GM03348 (cell line): ENCODE measurements around the gene PKDREJ.

ENCODE experiments used
- DNase-seq: peaks from one replicate; pipeline ENCODE4 v3.0.0; 2012; ENCODE audit warnings: low spot score

Gene PKDREJ

GRCh38 chr22:46239261-46240048, 23.7 kb downstream of the PKDREJ start:
- DNase-seq, result no peak

GRCh38 chr22:46238541-46238940, 24.6 kb downstream of the PKDREJ start:
- no peak for DNase-seq

- DNase-seq, result no peak
Measured at GRCh38 chr22:46237453-46238124, 25.6 kb downstream of the PKDREJ start.

GRCh38 chr22:46234969-46235368, 28.2 kb downstream of the PKDREJ start:
- DNase-seq, result no peak

DNA sequence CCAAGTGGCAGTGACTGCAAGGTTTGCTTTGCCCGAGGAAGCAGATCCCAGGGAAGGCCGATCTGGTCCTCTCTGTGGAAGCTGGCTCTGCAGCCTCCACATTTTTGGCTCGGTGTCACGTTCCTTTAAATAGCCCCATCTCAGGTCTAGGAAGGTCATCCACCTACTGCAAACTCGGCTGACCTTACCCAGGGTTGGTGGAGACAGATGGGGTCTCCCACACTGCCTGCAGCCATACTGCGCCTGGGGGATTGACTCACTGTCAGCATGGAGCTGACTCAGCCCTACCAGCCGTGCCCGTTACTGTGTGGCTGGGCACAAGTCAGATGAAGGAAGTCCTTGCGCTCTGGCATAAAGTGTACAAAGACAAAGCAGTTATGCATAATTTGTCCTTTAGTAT, 29.9 kb downstream of the PKDREJ start:
- DNase-seq, result peak; percentile 51

- no peak for DNase-seq
Measured at GRCh38 chr22:46230262-46230901, 32.8 kb downstream of the PKDREJ start.

GRCh38 chr22:46229701-46230100, 33.4 kb downstream of the PKDREJ start:
- DNase-seq, result peak; percentile 64

- DNase-seq, result no peak
Measured at GRCh38 chr22:46226577-46226976, 36.6 kb downstream of the PKDREJ start.

GRCh38 chr22:46225631-46226030, 37.5 kb downstream of the PKDREJ start:
- DNase-seq, result no peak

DNA sequence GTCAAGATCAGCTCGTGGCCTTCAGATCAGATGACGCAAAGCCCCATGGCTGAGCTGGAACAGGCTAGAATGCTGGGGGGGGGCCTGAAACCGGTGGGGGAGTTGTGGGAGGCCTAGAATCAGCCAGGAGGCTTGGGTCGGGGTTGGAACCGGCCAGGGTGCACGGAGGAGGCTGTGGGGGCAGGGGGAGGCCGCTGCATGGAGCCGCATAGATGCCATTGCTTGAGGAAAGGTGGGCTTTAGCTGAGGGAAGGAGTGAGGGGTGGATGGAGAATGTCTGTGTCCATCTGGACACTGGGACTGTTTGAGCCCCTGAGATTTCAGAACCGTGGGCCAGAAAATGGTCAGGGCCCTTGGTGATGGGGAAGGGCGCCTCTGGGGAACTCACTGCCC, 38.2 kb downstream of the PKDREJ start:
- DNase-seq, result no peak

DNA sequence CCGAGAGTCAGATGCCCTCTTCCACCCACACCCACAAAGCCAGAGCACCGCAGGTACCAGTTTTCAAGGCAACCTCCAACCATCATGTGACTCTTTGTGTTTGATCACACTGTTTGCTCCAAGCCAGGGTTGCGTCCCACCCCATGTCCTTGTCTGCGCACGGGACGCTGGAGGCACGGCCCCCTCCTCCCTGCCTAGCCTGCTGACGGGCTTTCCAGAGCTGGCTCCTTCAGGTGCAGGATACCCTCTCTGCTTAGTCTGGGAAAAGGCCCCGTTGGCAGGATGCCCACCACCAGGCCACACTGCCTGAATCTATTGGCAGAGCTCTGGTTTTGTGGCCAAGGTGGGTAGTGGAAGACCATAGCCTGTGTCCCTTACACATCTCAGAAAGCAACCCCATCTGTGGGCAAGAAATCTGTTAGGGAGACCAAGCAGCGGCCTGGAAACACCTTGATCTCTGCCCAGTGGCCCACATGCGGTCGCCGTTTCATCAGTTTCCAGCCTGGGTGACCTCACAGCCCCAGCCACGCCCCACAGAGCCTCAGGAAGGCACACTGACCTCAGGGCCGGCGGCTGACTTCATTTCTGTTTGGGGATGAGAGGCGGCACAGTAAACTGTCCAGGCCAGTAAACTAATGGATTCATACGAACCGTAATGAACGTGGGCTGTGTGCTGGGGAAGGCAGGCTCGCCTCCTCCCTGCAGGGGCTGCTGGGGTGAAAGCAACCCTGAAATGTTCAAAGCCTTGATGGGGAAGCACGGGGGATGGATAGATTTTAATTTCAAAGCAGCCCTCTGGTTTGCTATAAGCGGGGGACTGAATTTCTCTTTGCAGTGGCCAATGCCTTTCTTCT, 38.9 kb downstream of the PKDREJ start:
- DNase-seq, result no peak

DNA sequence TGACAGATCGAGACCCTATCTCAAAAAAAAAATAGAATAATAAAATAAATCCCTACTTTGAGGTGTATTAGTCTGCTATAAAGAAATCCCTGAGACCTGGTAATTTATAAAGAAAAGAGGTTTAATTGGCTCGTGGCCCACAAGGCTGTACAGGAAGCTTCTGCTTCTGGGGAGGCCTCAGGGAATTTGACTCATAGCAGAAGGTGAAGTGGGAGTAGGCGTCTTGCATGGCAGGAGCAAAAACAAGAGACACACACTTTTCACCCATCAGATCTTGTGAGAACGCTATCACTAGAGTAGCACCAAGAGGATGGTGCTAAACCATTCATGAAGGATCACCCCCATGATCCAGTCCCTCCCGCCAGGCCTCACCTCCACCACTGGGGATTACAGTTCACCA, 42.2 kb downstream of the PKDREJ start:
- DNase-seq, result no peak

GRCh38 chr22:46219636-46220035, 43.5 kb downstream of the PKDREJ start:
- DNase-seq, result no peak

- DNase-seq, result no peak
Measured at GRCh38 chr22:46214616-46215015, 48.5 kb downstream of the PKDREJ start.

DNA sequence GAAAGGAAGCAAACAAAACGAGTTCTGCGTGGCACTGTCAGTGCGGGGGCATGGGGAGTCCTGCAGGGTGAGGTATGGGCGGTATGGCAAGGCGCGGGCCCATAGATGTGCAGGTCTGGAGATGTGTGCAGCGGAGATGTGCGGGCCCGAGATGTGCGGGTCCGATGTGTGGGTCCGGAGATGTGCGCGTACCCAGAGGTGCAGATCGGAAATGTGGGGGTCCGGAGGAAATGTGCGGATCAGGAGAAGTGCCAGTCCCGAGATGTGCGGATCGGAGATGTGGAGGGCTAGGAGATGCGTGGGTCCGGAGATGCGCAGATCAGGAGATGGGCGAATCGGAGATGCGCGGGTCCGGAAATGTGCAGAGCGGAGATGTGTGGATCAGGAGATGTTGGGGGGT, 49.0 kb downstream of the PKDREJ start:
- DNase-seq, result no peak

GRCh38 chr22:46213052-46213451, 50.1 kb downstream of the PKDREJ start:
- DNase-seq, result no peak

- no peak for DNase-seq
Measured at GRCh38 chr22:46212195-46212594, 50.9 kb downstream of the PKDREJ start.

GRCh38 chr22:46209262-46209661, 53.9 kb downstream of the PKDREJ start:
- DNase-seq, result no peak
